GM23338 (cell line): ENCODE results near the gene SH2D5. TPM values are rescaled to one million over a fixed set of nuclear protein-coding genes. Genes with fewer than 3 reads are reported as not detected.

Experiments
- ATAC-seq: fragments of 200-7000 bp; cut with Tn5 transposase; 3 replicates; pipeline ENCODE4 v1.9.1; 2020
- DNase-seq: peaks from one replicate; pipeline ENCODE4 v3.0.0-alpha.2; 2015; ENCODE audit warnings: low spot score
- H2AFZ ChIP-seq: fragments of 200-600 bp; sonication (generic); 2 replicates; pipeline ENCODE4 v1.8.0; 2016; ENCODE audit warnings: antibody characterized with exemption, mild to moderate bottlenecking, moderate library complexity
- H3F3A ChIP-seq: fragments of 200-600 bp; sonication (generic); replicated peaks from 2 replicates; pipeline ENCODE4 v1.8.0; 2017; ENCODE audit warnings: antibody characterized with exemption, mixed run types, low read depth
- H3K27ac ChIP-seq: fragments of 200-600 bp; sonication (generic); 2 replicates; pipeline ENCODE4 v1.6.1; 2016; ENCODE audit warnings: low read depth
- H3K27me3 ChIP-seq: fragments of 200-600 bp; sonication (generic); 2 replicates; pipeline ENCODE4 v1.8.0; 2016; ENCODE audit warnings: mild to moderate bottlenecking, mixed run types, moderate library complexity; ENCODE audit not compliant: insufficient read depth
- H3K36me3 ChIP-seq: fragments of 200-600 bp; sonication (generic); 2 replicates; pipeline ENCODE4 v1.8.0; 2016; ENCODE audit warnings: mild to moderate bottlenecking; ENCODE audit not compliant: insufficient read depth
- H3K4me1 ChIP-seq: fragments of 200-600 bp; sonication (generic); 2 replicates; pipeline ENCODE4 v1.8.0; 2016; ENCODE audit warnings: mild to moderate bottlenecking, moderate library complexity; ENCODE audit not compliant: insufficient read depth
- H3K4me2 ChIP-seq: fragments of 200-600 bp; sonication (generic); 2 replicates; pipeline ENCODE4 v1.7.1; 2017; ENCODE audit warnings: mixed run types
- H3K4me3 ChIP-seq: fragments of 200-600 bp; sonication (generic); 2 replicates; pipeline ENCODE4 v1.6.1; 2016; ENCODE audit warnings: mixed run types
- H3K79me2 ChIP-seq: fragments of 200-600 bp; sonication (generic); replicated peaks from 2 replicates; pipeline ENCODE4 v1.8.0; 2017; ENCODE audit warnings: mild to moderate bottlenecking; ENCODE audit not compliant: insufficient read depth
- H3K9me2 ChIP-seq: fragments of 200-600 bp; sonication (generic); 2 replicates; pipeline ENCODE4 v1.8.0; 2017; ENCODE audit not compliant: insufficient read depth
- H4K20me1 ChIP-seq: fragments of 200-600 bp; sonication (generic); replicated peaks from 2 replicates; pipeline ENCODE4 v1.8.0; 2017; ENCODE audit warnings: mild to moderate bottlenecking; ENCODE audit not compliant: insufficient read depth
- H3K27ac Mint-ChIP-seq: 2 replicates; pipeline ENCODE4 v1.8.0; 2020; ENCODE audit warnings: inconsistent platforms, mild to moderate bottlenecking, moderate library complexity, mixed read lengths
- H3K27me3 Mint-ChIP-seq: 3 replicates; pipeline ENCODE4 v1.8.0; 2022; ENCODE audit warnings: low read depth, mild to moderate bottlenecking, moderate library complexity, mixed read lengths, inconsistent platforms; ENCODE audit not compliant: insufficient read depth, poor library complexity
- H3K36me3 Mint-ChIP-seq: 3 replicates; pipeline ENCODE4 v1.8.0; 2021; ENCODE audit warnings: low read depth, mild to moderate bottlenecking, inconsistent platforms, moderate library complexity, mixed read lengths
- H3K4me1 Mint-ChIP-seq: 3 replicates; pipeline ENCODE4 v1.8.0; 2020; ENCODE audit warnings: mild to moderate bottlenecking, inconsistent platforms, mixed read lengths
- H3K4me3 Mint-ChIP-seq: 3 replicates; pipeline ENCODE4 v1.8.0; 2021; ENCODE audit warnings: moderate library complexity, mild to moderate bottlenecking, inconsistent platforms, mixed read lengths
- H3K9me3 Mint-ChIP-seq: 3 replicates; pipeline ENCODE4 v1.8.0; 2020; ENCODE audit warnings: moderate library complexity, mild to moderate bottlenecking, inconsistent platforms, mixed read lengths
- CREB1 ChIP-seq: fragments of 250-450 bp; sonication (Bioruptor Pico); IDR thresholded peaks from 2 replicates; pipeline ENCODE4 v1.5.0; 2020; ENCODE audit warnings: low read depth, mild to moderate bottlenecking, moderate library complexity
- EZH2 ChIP-seq: fragments of 200-600 bp; sonication (generic); IDR thresholded peaks from one replicate; pipeline ENCODE4 v1.8.0; 2017; ENCODE audit warnings: antibody characterized with exemption, mild to moderate bottlenecking, low read depth; ENCODE audit not compliant: unreplicated experiment
- EZH2phosphoT487 ChIP-seq: fragments of 200-600 bp; sonication (generic); IDR thresholded peaks from one replicate; pipeline ENCODE4 v1.8.1; 2018; ENCODE audit warnings: antibody characterized with exemption; ENCODE audit not compliant: unreplicated experiment
- JUNB ChIP-seq: IDR thresholded peaks from one replicate; pipeline ENCODE4 v1.6.1; 2016; ENCODE audit warnings: antibody characterized with exemption; ENCODE audit not compliant: unreplicated experiment
- NANOG ChIP-seq: IDR thresholded peaks from 2 replicates; pipeline ENCODE4 v1.6.1; 2016; ENCODE audit warnings: antibody characterized with exemption, borderline replicate concordance
- POLR2AphosphoS5 ChIP-seq: IDR thresholded peaks from 2 replicates; pipeline ENCODE4 v1.6.1; 2016; ENCODE audit warnings: antibody characterized with exemption, low read depth
- STAT1 ChIP-seq: IDR thresholded peaks from one replicate; pipeline ENCODE4 v1.6.1; 2016; ENCODE audit warnings: antibody characterized with exemption; ENCODE audit not compliant: unreplicated experiment
- ZNF114 ChIP-seq: fragments of 250-450 bp; sonication (Bioruptor Pico); IDR thresholded peaks from 2 replicates; pipeline ENCODE4 v1.5.0; 2020; ENCODE audit warnings: mild to moderate bottlenecking, moderate library complexity
- polyA plus RNA-seq: library from polyadenylated mRNA; unstranded; fragments of >200 nt; fragmentation: Nextera tagmentation; extraction: Ambion mirVana; gene quantifications from 2 replicates; pipeline ENCODE4 v1.2.1, GENCODE V29; 2016
- total RNA-seq: library from RNA; depleted of rRNA; stranded (reverse); fragments of >200 nt; shearing (Covaris generic); gene quantifications from 2 replicates; pipeline ENCODE4 v1.2.3, GENCODE V29; 2014
- TF ChIP-seq, protein P1 (sequence below): fragments of 250-450 bp; sonication (Bioruptor Pico); IDR thresholded peaks from 2 replicates; pipeline ENCODE4 v1.5.0; 2020; ENCODE audit warnings: mild to moderate bottlenecking, moderate library complexity
- TF ChIP-seq, protein P2 (sequence below): IDR thresholded peaks from 2 replicates; pipeline ENCODE4 v1.6.1; 2016; ENCODE audit warnings: antibody characterized with exemption
- TF ChIP-seq, protein P3 (sequence below): IDR thresholded peaks from one replicate; pipeline ENCODE4 v1.6.1; 2018; ENCODE audit warnings: antibody characterized with exemption; ENCODE audit not compliant: unreplicated experiment

Gene SH2D5
- total and polyA plus RNA-seq, 2 experiments from 2014 or later: 5.0 to 24.8 TPM

DNA sequence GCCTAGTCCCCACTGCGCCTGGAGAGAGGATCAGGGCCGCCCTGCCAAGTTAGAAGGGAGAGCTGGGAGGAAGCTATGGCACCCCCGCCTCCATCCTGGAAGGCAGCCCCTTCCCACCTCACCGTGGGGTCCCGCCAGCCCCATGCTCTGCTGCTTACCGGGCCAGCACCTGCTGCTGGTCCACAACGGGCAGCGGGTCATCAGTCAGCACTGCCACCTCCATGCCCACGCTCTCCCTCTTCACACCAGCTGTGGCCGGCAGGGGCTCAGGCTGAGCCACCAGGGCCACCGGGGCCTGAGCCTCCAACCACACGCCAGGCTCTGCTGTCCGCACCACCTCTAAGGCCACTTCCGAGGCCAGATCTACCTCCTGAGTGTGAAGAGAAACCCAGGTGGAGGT, 47.9 kb downstream of the SH2D5 start:
- Histone ChIP-seq H3K9me2 (no peaks in the 10 kb centered on the region), H3K36me3 (no peaks in the 10 kb centered on the region), H3F3A (no peaks in the 10 kb centered on the region), H3K4me1 (no peaks in the 10 kb centered on the region), H2AFZ (no peak overlapping the region), H3K4me2 (no peak overlapping the region), H3K27me3 (no peaks in the 10 kb centered on the region), H4K20me1 (no peaks in the 10 kb centered on the region), H3K27ac (no peak overlapping the region), H3K79me2 (no peaks in the 10 kb centered on the region), H3K4me3 (no peak overlapping the region)
- TF ChIP-seq EZH2 (no peak), STAT1 (no peak), NANOG (no peak), EZH2phosphoT487 (no peak), JUNB (no peak), CREB1 (CRISPR knock-in tag) (no peak), POLR2AphosphoS5 (no peak), ZNF114 (CRISPR knock-in tag) (no peak)
- TF ChIP-seq, protein P1, sequence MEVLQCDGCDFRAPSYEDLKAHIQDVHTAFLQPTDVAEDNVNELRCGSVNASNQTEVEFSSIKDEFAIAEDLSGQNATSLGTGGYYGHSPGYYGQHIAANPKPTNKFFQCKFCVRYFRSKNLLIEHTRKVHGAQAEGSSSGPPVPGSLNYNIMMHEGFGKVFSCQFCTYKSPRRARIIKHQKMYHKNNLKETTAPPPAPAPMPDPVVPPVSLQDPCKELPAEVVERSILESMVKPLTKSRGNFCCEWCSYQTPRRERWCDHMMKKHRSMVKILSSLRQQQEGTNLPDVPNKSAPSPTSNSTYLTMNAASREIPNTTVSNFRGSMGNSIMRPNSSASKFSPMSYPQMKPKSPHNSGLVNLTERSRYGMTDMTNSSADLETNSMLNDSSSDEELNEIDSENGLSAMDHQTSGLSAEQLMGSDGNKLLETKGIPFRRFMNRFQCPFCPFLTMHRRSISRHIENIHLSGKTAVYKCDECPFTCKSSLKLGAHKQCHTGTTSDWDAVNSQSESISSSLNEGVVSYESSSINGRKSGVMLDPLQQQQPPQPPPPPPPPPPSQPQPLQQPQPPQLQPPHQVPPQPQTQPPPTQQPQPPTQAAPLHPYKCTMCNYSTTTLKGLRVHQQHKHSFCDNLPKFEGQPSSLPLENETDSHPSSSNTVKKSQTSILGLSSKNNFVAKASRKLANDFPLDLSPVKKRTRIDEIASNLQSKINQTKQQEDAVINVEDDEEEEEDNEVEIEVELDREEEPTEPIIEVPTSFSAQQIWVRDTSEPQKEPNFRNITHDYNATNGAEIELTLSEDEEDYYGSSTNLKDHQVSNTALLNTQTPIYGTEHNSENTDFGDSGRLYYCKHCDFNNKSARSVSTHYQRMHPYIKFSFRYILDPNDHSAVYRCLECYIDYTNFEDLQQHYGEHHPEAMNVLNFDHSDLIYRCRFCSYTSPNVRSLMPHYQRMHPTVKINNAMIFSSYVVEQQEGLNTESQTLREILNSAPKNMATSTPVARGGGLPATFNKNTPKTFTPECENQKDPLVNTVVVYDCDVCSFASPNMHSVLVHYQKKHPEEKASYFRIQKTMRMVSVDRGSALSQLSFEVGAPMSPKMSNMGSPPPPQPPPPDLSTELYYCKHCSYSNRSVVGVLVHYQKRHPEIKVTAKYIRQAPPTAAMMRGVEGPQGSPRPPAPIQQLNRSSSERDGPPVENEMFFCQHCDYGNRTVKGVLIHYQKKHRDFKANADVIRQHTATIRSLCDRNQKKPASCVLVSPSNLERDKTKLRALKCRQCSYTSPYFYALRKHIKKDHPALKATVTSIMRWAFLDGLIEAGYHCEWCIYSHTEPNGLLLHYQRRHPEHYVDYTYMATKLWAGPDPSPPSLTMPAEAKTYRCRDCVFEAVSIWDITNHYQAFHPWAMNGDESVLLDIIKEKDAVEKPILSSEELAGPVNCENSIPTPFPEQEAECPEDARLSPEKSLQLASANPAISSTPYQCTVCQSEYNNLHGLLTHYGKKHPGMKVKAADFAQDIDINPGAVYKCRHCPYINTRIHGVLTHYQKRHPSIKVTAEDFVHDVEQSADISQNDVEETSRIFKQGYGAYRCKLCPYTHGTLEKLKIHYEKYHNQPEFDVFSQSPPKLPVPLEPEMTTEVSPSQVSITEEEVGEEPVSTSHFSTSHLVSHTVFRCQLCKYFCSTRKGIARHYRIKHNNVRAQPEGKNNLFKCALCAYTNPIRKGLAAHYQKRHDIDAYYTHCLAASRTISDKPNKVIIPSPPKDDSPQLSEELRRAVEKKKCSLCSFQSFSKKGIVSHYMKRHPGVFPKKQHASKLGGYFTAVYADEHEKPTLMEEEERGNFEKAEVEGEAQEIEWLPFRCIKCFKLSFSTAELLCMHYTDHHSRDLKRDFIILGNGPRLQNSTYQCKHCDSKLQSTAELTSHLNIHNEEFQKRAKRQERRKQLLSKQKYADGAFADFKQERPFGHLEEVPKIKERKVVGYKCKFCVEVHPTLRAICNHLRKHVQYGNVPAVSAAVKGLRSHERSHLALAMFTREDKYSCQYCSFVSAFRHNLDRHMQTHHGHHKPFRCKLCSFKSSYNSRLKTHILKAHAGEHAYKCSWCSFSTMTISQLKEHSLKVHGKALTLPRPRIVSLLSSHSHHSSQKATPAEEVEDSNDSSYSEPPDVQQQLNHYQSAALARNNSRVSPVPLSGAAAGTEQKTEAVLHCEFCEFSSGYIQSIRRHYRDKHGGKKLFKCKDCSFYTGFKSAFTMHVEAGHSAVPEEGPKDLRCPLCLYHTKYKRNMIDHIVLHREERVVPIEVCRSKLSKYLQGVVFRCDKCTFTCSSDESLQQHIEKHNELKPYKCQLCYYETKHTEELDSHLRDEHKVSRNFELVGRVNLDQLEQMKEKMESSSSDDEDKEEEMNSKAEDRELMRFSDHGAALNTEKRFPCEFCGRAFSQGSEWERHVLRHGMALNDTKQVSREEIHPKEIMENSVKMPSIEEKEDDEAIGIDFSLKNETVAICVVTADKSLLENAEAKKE (CRISPR knock-in tag): no peak
- TF ChIP-seq, protein P2, sequence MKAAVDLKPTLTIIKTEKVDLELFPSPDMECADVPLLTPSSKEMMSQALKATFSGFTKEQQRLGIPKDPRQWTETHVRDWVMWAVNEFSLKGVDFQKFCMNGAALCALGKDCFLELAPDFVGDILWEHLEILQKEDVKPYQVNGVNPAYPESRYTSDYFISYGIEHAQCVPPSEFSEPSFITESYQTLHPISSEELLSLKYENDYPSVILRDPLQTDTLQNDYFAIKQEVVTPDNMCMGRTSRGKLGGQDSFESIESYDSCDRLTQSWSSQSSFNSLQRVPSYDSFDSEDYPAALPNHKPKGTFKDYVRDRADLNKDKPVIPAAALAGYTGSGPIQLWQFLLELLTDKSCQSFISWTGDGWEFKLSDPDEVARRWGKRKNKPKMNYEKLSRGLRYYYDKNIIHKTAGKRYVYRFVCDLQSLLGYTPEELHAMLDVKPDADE: no peak
- TF ChIP-seq, protein P3, sequence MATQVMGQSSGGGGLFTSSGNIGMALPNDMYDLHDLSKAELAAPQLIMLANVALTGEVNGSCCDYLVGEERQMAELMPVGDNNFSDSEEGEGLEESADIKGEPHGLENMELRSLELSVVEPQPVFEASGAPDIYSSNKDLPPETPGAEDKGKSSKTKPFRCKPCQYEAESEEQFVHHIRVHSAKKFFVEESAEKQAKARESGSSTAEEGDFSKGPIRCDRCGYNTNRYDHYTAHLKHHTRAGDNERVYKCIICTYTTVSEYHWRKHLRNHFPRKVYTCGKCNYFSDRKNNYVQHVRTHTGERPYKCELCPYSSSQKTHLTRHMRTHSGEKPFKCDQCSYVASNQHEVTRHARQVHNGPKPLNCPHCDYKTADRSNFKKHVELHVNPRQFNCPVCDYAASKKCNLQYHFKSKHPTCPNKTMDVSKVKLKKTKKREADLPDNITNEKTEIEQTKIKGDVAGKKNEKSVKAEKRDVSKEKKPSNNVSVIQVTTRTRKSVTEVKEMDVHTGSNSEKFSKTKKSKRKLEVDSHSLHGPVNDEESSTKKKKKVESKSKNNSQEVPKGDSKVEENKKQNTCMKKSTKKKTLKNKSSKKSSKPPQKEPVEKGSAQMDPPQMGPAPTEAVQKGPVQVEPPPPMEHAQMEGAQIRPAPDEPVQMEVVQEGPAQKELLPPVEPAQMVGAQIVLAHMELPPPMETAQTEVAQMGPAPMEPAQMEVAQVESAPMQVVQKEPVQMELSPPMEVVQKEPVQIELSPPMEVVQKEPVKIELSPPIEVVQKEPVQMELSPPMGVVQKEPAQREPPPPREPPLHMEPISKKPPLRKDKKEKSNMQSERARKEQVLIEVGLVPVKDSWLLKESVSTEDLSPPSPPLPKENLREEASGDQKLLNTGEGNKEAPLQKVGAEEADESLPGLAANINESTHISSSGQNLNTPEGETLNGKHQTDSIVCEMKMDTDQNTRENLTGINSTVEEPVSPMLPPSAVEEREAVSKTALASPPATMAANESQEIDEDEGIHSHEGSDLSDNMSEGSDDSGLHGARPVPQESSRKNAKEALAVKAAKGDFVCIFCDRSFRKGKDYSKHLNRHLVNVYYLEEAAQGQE: no peak
- ATAC-seq (no peak), DNase-seq (no peak)
- Mint-ChIP-seq H3K4me3 (no peak overlapping the region), H3K27me3 (peaks cover 6% of the 10 kb centered on the region), H3K9me3 (peaks cover 2% of the 10 kb centered on the region; the same call in 1 of the 3 replicates), H3K27ac (no peak overlapping the region; the same call in 1 of the 2 replicates), H3K36me3 (peaks cover 19% of the 10 kb centered on the region), H3K4me1 (peaks cover 4% of the 10 kb centered on the region; the same call in 2 of the 3 replicates)
